Measurements from ENCODE around the gene ST3GAL5.

Gene ST3GAL5

DNA sequence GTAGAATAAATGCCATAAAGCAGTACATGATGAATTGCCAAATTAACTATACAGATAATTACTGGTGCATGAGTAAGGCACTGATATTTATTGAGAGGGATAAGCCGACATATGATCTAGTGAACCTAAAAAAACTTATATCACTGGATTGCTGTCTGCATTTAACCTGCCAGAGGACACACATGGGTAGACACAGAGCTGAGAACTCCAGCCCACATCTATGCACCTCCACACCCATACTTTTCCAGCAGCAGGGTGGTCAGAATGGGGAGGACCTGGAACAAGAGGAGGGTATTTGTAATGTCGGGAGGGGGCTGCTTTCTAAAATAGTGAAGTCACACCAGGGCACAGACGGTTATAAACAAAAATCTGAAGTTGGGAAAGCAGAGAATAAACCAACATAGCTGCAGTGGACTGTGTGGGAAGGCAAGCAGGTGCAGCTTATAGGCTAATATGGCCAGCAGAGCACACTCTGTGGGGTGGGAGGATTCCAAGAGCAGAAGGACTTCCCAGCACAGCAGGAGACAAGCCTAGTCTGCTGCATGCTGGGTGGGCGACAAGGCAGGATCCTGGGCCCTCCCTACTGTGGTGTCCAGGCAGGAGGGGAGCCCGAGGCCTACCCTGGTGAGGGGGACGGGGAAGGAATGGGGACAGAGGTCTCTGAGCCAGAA lies 17.2 kb downstream of the ST3GAL5 start:
- DNase-seq (ENCODE audit: low read depth in 2 of 2) = no peak
- no peak for TF ChIP-seq CTCF (IDR thresholded peaks at IDR 0.05; ENCODE audit: low read depth, low read length)
- H3K4me3 ChIP-seq (replicated peaks in 1 of 2; ENCODE audit: low read depth in 2 of 2, low read length in 2 of 2) = no peak overlapping the region

GRCh38 chr2:85868822-85869221 lies 20.0 kb downstream of the ST3GAL5 start:
- no peak for TF ChIP-seq CTCF (IDR thresholded peaks at IDR 0.05; ENCODE audit: low read depth, low read length)
- no peak overlapping the region for H3K4me3 ChIP-seq (replicated peaks in 1 of 2; ENCODE audit: low read depth in 2 of 2, low read length in 2 of 2)
- DNase-seq (ENCODE audit: low read depth in 2 of 2) = no peak

DNA sequence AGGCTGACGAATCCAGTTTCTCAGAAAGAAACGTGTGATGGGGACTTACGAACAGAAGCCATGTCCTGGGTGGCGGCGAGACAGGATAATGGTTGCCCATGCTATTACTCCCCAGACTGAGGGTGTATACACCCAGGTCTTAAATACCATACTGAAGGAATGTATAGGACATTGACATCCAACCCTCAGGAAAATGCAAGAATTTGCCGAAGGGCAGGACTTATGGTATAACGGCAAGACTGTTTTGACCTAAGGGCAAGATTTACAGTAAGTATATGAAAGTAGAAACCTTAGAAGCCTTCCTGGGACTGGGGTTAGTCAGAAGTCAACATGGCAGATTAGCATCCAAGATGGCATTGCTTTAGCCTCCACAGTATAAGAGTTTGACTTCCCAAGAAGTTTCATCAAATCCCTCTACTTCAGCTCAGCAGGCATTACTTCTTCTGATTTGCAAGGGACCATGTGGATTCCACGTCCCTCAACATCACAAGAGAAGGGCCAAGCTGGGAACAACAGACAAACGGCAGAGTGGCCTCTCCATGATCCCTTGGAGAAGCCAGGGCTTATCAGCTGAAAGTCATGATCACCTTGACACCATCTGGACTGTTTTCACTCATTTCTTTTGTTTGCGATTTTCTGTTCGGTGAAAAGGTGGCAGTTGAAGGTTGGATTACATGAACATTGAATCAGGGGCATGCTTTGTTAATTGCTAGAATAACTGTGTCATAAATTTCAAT lies 21.1 kb downstream of the ST3GAL5 start:
- no peak for DNase-seq (ENCODE audit: low read depth in 2 of 2)

DNA sequence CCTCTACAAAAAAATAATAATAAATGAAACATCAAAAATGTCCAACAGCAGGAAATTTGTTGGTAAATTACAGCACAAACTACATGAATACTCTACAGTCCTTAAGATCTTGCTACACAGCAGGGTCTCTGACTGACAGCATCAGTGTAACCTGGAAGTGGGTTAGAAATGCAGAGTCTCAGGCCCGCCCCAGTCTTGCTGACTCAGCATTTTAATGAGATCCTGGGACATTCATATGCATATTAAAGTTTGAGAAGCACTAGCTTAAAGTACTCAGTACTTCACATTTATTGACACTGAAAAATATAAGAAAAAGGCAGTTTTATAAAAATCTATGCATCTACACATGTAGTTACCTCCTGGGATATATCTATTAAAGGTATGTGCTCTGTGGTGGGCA lies 21.7 kb downstream of the ST3GAL5 start:
- no peak for TF ChIP-seq CTCF (IDR thresholded peaks at IDR 0.05; ENCODE audit: low read depth, low read length)
- H3K4me3 ChIP-seq (replicated peaks in 1 of 2; ENCODE audit: low read depth in 2 of 2, low read length in 2 of 2) = no peak overlapping the region
- DNase-seq (ENCODE audit: low read depth in 2 of 2) = no peak

More for the DNA sequence above, 21.1 kb downstream of the ST3GAL5 start:
- no peak overlapping the region for H3K4me3 ChIP-seq (replicated peaks in 1 of 2; ENCODE audit: low read depth in 2 of 2, low read length in 2 of 2)
- no peak for TF ChIP-seq CTCF (IDR thresholded peaks at IDR 0.05; ENCODE audit: low read depth, low read length)

GRCh38 chr2:85866165-85866659 lies 22.6 kb downstream of the ST3GAL5 start:
- no peak for DNase-seq (ENCODE audit: low read depth in 2 of 2)
- H3K4me3 ChIP-seq (replicated peaks in 1 of 2; ENCODE audit: low read depth in 2 of 2, low read length in 2 of 2) = no peak overlapping the region
- TF ChIP-seq CTCF (IDR thresholded peaks at IDR 0.05; ENCODE audit: low read depth, low read length) = no peak

DNA sequence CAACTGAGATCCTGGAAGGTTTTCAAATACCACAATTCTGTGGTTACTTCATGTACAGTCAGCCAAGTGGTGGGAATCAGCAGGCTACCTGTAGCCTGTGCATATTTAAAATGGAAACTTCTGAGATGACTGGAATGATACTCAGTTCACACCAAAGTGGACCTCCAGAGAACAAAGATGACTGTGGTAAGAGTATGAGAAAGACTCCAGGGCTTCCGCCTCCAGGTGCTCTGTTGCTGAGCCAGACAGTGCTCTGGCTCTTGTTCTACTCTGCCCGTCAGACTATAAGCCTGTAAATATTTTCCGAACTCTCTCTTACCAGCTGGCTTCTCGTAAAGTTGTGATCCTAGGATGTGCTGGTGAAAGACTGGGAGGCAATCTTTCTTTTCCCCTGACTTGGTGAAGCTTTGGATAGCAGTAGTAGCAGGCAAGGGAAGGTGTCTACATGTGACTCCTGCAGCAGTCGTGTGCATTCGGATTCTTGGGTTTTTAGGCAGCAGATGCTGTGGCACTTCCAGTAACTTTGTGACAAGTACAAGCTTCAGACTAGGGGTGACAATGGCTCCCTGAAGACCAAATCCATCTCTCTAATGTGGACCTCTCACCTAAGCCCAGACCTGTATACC lies 23.1 kb downstream of the ST3GAL5 start:
- H3K4me3 ChIP-seq (replicated peaks in 1 of 2; ENCODE audit: low read depth in 2 of 2, low read length in 2 of 2) = no peak overlapping the region
- peak in 1 of 2 donors; percentile 17 for DNase-seq (ENCODE audit: low read depth in 2 of 2)
- no peak for TF ChIP-seq CTCF (IDR thresholded peaks at IDR 0.05; ENCODE audit: low read depth, low read length)

Data from cardiac fibroblast (primary cell).